GM20000 (cell line): ENCODE results near the gene MED10.

Experiments
- DNase-seq: peaks from one replicate; pipeline ENCODE4 v3.0.0; 2012; ENCODE audit warnings: low spot score
- CTCF ChIP-seq: IDR thresholded peaks from 2 replicates; pipeline ENCODE4 v1.5.1; 2012; ENCODE audit warnings: mild to moderate bottlenecking, control low read depth; ENCODE audit errors: extremely low read depth, missing control alignments

MED10 gene

DNA sequence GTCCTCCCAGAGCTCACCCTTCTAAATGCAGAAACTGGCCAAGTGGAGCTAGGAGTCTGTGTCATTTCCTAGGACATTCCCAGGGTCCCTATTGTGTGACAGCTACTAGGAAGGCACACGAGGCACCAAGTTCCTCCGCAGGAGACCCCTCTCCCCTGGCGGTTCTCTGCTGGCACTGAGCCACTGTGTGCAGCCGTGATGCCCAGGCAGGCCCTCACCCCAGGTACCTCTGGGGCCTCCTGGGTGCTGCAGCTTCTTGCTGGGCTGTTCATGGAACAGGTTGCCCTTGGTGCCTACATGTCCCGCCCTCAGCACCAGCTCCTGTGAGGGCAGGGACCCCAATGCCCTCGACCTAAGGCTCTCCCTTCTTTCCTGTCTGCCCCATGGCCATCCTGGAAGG is 23.1 kb downstream of the MED10 start:
- TF ChIP-seq CTCF = no peak
- DNase-seq = no peak

- TF ChIP-seq CTCF = no peak
- no peak for DNase-seq
Observed at GRCh38 chr5:6354848-6355247, 23.5 kb downstream of the MED10 start.

DNA sequence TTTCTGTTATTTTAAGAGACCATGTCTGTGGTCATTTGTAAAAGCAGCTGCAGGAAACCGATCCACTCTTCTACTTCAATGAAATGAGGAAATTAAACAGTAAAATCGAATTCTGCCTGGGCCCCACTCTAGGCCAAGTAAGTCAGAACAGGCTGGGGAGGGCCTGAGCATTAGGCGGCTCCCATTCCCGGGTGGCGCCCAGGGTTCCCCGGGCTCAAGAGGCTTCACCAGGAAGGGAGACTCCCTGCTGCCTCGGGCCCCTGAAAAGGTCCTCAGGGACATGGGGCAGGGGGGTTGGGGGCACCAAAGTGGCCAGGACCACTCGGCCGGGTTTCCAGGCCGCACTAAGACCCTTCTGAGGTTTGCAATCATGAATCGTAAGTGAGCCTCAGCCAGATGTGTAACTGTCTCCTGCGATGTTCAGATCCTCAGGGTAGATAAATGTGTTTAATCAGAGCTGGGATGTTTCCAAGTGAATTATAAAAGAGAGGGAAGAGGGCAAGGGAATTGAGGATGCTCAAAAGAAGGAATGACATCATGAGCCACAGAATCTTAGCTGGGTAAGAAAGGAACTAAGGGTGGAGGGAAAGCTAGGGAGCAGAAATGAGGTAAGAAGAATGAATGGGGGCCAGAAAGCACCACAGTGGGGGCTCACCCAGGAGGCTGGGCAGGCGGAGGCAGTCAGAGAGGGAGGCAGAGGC is 24.6 kb downstream of the MED10 start:
- DNase-seq = no peak
- TF ChIP-seq CTCF = no peak

DNA sequence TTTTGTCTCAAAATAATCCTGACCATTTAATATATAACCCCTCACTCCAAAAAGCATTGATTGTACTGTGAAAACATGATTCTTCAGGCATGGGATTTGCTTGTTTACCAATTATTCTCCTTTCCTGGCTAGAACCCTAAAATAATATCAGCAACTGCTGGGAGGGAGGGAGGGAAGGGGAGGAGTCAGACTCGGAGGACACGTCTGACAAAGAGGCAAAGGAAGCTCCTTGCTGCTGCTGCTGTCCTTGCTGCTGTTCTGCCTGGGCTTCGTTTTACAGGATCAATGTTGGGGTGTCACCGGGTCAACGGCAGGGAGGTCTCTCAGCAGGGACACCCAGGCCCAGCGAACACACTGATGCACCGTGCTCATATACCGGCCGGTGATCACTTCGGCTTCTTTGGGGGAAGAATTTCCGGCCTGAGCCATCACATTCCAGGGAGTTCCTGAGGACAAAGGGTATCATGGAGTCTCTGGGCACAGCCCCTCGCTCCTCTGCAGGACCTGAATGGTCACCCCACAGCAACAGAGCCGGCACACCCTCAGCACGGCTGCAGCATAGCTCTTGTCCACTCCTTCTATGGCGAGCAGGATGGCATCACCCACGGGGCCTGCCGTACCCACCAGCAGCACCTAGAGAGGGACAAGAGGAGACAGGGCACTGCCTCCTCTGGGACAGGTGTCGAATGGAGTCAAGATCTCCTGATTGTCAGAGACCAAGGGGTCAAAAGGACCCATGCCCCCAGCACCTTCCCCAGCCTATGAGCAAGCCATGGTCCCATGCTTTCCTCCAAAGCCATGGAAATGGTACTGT is 27.9 kb downstream of the MED10 start:
- no peak for DNase-seq

DNA sequence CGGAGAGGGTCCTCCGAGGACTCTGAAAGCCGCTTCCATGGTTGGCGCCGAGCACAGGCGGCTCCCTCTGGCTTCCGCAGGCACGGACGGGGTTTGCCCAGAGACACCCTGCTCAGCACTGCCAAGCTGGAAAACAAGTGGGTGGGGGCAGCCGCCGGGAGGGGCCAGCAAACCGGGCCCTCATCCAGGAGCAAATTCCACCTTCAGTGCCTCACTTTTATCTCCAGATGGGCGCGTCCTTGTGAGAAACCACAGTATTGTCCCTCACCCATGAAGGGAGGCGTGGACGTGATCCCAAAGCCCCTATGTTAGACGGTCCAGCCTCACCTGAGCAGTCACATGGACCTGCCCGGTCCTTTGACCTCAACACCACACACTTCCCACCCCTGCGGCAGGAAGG is 29.0 kb downstream of the MED10 start:
- DNase-seq = no peak
- no peak for TF ChIP-seq CTCF

More for the DNA sequence above, 27.9 kb downstream of the MED10 start:
- no peak for TF ChIP-seq CTCF

DNA sequence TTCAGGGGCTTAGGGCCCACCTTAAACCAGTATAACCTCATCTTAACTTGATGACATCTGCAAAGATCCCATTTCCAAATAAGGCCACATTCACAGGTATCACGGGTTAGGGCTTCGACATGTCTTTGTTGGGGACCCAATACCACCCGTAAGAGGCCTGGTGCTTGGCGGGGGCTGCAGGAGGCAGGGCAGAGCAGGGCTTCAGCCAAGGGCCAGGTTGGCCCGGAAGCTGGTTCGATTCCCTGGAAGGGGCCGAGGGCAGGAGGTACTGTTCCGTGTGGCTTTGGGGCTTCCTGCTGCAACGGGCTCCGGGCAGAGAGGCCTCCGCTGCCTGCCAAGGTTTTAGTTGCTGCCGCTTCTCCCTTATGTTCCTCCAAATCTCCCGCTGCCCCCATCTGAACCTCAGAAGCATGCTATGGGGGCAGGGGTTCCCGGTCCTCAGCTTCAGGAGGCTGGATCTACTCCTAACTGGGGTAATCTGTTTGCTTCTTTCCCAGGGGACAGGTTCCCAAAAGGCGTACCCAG is 29.8 kb downstream of the MED10 start:
- TF ChIP-seq CTCF = no peak

DNA sequence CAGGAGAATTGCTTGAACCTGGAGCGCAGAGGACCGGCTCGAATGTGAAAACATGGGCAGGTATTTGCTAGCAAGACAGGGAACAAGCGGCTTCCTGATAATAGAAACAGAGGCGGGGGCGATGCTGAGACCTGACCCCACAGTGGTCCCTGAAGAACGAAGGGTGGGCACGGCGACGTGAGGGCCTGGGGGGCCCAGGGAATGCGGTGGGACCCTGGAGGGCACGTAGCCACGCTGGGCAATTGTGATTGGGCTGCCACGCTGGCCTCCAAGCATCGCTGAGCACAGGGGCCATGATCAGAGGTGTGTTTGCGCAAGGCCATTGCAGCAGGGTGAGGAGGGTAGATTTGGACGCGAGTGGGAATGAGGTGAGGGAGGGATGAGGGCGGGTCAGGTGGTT is 30.7 kb downstream of the MED10 start:
- TF ChIP-seq CTCF = no peak
- no peak for DNase-seq

More for the DNA sequence above, 29.8 kb downstream of the MED10 start:
- DNase-seq = no peak
